Retinal pigment epithelial cell (primary cell): Measurements from ENCODE around the gene RASGEF1C.

Source experiments
- DNase-seq: peaks from one replicate; pipeline ENCODE4 v3.0.0-alpha.2; 2010; ENCODE audit warnings: low read depth
- H3K4me3 ChIP-seq: 2 replicates; pipeline ENCODE4 v1.5.1; 2011; ENCODE audit warnings: mild to moderate bottlenecking, low read length, control low read depth, moderate library complexity
- TF ChIP-seq, protein P1 (sequence below): conservative IDR thresholded peaks from 2 replicates; pipeline ENCODE4 v1.5.1; 2011; ENCODE audit warnings: low read depth, low read length, control low read depth, inconsistent platforms

RASGEF1C gene

DNA sequence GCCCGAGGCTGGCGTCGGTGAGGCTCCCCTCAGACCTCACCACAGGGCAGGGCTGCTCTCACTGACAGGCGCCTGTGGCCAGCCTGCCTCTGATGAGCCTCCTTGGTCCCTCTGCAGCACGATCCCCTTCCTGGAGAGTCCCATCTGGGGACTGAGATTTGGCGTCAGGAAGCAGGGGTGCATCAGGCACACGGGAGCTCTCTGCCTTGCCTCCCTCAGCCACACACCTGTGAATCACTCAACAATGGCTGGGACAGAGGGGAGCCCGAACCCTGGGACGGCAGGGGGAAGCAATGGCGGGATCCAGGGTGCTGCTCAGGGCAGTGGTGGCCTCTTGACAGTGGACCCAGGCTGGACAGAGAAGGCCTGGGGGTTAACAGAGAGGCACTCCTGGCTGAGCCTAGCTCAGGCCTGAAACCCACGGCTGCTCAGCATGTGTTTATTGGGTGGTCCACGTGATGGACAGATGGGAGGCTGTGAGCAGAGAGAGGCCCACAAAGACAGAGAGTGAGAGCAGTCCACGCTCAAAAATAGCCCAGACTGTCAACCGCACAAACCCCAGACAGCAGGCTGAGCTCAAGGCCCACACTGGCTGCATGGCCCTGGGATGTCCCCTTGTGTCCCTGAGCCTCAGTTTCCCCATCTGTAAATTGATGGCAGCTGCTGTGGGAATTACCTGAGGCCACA lies 11.9 kb downstream of the RASGEF1C start:
- TF ChIP-seq, protein P1, sequence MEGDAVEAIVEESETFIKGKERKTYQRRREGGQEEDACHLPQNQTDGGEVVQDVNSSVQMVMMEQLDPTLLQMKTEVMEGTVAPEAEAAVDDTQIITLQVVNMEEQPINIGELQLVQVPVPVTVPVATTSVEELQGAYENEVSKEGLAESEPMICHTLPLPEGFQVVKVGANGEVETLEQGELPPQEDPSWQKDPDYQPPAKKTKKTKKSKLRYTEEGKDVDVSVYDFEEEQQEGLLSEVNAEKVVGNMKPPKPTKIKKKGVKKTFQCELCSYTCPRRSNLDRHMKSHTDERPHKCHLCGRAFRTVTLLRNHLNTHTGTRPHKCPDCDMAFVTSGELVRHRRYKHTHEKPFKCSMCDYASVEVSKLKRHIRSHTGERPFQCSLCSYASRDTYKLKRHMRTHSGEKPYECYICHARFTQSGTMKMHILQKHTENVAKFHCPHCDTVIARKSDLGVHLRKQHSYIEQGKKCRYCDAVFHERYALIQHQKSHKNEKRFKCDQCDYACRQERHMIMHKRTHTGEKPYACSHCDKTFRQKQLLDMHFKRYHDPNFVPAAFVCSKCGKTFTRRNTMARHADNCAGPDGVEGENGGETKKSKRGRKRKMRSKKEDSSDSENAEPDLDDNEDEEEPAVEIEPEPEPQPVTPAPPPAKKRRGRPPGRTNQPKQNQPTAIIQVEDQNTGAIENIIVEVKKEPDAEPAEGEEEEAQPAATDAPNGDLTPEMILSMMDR = no peak
- DNase-seq = no peak
- no peak overlapping the region for H3K4me3 ChIP-seq

- TF ChIP-seq, protein P1 = no peak
- DNase-seq = no peak
- H3K4me3 ChIP-seq = no peak overlapping the region
Measured at GRCh38 chr5:180194410-180195345, 14.3 kb downstream of the RASGEF1C start.

GRCh38 chr5:180193749-180194375 lies 15.1 kb downstream of the RASGEF1C start:
- DNase-seq = no peak
- H3K4me3 ChIP-seq = no peak overlapping the region
- TF ChIP-seq, protein P1 = no peak

DNA sequence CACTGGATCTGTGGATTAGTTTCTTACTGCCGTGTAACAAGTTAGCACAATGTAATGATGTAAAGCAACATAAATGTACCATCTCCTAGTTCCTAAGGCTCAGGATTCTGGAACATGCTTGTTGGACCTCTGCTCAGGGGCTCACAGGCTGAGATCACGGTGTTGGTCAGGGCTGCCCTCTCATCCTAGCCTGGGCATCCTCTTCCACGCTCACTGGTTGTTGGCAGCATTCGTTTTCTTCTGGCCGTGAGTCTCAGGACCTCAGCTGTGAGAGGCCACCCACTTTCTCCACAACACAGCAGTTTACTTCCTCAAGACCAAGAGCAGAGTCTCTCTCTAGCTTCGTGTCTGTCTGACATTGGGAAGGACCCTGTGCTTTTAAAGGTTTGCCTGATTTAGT lies 17.3 kb downstream of the RASGEF1C start:
- H3K4me3 ChIP-seq = no peak overlapping the region
- no peak for DNase-seq
- TF ChIP-seq, protein P1 = no peak

DNA sequence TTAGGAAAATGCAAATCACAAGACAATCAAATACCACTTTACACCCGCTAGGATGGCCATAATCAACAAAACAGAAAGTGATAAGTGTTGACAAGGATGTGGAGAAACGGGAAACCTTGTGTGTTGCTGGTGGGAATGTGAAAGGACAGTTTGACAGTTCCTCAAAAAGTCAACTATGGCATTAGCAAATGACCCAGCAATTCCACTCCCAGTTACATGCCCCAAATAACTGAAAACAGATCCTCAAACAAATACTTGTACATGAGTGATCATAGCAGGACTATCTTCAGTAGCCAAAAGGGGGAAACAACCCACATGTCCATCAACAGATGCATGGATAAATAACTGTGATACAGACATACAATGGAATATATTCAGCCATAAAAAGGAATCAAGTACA lies 21.2 kb downstream of the RASGEF1C start:
- DNase-seq = no peak
- TF ChIP-seq, protein P1 = no peak
- no peak overlapping the region for H3K4me3 ChIP-seq

- DNase-seq = no peak
- TF ChIP-seq, protein P1 = no peak
- H3K4me3 ChIP-seq = no peak overlapping the region
Measured at GRCh38 chr5:180180846-180181245, 28.2 kb downstream of the RASGEF1C start.
